GM19395 (cell line): ENCODE measurements around the gene TMED5.
"Not testable (repeated sequence)": the region's sequence is repeated elsewhere in the genome, so short reads cannot be mapped to it uniquely, and the experiment has no call there.

Experiments used
- ATAC-seq: cut with Tn5 transposase; IDR thresholded peaks from one replicate; pipeline ENCODE4 v1.9.1; 2021; ENCODE audit warnings: mild to moderate bottlenecking, moderate library complexity; ENCODE audit not compliant: unreplicated experiment

TMED5 gene

DNA sequence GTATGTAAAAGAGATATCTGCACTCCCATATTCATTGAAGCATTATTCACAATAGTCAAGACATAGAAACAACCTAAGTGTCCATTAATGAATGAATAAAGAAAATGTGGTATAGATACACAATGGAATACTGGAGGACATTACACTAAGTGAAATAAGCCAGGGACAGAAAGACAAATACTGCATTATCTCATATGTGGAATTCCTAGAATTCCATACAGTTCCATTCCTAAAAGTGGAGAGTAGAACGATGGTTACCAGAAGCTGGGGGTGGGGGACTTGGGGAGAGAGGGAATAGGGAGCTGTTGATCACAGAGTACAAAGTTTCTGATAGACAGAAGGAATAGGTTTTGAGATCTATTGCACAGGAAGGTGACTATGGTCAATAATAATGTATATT is 7.4 kb downstream of the TMED5 start:
- ATAC-seq = no peak

DNA sequence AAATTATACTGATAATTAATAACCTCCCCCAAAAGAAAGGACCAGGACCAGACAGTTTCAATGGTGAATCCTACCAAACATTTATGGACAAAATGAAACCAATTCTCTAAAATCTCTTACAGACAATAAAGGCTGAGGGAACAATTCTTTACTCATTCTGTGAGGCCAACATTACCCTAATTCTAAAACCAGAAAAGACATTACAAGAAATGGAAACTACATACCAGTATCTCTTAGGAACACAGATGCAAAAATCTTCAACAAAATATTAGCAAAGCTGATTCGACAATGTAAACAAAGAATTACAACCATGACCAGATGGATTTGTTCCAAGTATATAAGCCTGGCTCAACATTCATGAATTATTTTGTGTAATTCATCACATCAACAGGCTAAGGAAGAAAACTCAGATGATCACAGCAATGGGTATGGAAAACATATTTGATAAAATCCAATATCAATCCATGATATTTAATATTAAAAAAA is 8.6 kb downstream of the TMED5 start:
- no peak for ATAC-seq

DNA sequence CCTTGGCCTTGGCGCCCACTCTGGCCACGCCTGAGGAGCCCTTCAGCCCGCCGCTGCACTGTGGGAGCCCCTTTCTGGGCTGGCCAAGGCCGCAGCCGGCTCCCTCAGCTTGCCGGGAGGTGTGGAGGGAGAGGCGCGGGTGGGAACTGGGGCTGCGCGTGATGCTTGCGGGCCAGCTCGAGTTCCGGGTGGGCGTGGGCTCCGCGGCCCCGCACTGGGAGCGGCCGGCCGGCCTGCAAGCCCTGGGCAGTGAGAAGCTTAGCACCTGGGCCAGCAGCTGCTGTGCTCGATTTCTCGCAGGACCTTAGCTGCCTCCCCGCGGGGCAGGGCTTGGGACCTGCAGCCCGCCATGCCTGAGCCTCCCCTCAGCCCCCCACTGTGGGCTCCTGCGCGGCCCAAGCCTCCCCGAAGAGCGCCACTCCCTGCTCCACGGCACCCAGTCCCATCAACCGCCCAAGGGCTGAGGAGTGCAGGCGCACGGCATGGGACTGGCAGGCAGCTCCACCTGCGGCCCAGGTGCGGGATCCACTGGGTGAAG is 10.0 kb downstream of the TMED5 start:
- ATAC-seq = not testable (repeated sequence)

DNA sequence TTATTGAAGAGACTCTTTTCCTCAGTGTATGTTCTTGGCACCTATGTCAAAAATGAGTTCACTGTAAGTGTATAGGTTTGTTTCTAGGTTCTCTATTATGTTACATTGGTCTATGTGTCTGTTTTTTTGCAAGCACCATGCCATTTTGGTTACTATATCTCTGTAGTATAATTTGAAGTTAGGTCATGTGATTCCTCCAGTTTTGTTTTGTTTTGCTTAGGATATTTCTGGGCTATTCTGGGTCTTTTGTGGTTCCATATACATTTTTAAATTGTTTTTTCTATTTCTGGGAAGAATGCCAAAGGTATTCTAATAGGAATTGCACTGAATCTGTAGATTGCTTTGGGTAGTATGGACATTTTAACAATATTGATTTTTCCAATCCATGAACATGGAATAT is 13.2 kb downstream of the TMED5 start:
- no peak for ATAC-seq

DNA sequence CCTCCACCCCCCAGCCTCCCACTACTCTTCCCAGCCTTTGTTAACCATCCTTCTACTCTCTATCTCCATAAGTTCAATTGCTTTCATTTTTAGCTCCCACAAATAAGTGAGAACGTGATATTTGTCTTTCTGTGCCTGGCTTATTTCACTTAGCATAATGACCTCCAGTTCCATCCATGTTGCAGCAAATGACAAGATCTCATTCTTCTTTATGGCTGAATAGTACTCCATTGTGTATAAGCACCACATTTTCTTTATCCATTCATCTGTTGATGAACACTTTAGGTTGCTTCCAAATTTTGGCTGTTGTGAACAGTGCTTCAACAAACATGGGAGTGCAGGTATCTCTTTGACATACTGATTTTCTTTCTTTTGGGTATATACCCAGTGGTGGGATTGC is 14.3 kb downstream of the TMED5 start:
- not testable (repeated sequence) for ATAC-seq

DNA sequence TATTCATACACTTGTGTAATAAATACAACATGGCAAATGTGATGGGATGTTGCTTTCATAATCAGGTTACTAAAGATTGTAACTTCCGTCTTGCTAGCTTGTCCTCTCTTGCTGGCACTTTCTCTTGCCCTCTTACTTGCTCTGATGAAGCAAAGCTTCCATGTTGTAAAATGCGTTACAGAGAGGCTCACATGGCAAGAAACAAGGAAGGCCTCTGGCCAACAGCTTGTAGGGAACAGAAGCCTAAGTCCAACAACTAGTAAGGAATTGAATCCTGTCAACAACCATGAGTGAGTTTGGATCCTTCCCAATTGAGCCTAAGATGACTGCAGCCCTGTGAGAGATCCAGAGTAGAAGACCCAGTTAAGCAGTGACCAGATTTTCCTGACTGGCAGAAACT is 15.4 kb downstream of the TMED5 start:
- ATAC-seq = no peak

DNA sequence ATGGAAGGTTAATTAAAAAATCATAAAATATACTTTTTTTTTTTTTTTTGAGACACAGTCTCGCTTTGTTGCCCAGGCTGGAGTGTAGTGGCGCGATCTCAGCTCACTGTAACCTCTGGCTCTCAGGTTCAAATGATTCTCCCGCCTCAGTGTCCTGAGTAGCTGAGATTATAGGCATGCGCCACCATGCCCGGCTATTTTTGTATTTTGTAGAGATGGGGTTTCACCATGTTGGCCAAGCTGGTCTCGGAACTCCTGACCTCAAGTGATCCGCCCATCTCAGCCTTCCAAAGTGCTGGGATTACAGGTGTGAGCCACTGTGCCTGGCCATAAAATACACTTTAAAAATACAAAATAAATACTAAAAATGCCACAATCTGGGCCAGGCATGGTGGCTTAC is 16.9 kb downstream of the TMED5 start:
- not testable (repeated sequence) for ATAC-seq

DNA sequence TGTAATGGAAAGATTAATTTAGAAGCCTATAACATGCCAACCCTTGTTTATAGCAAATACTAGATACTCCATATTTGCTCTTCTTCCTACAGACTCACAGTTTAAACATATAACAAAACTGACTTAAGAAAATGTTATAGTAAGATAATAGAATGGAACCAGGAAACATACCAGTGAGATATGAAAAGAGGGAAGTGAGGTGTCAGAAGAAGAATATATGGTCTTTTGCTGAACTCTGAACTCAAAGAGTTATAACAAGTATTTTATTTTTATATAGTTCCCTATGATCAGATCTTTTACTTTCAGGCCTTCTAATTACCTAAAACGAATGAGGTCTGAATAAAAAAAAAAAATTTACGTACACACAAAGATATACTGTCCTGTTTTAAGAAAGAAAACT is 20.9 kb downstream of the TMED5 start:
- ATAC-seq = no peak

DNA sequence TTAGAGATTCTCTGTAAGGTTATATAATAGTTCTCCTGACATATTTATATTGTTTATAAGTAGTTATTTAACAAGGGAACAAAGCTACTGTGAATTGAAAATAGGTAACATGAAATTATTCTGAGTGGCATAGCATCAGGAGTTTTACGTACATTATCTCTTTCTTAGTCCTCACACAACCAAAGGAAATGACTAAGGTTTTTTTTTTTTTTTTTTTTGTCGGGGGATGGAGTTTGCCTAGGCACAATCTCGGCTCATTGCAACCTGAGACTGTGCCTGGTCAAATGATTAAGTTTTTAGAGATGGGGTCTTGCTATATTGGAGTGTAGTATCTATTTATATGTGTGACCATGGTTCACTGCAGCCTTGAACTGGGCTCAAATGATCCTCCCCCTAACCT is 24.9 kb downstream of the TMED5 start:
- ATAC-seq = no peak

DNA sequence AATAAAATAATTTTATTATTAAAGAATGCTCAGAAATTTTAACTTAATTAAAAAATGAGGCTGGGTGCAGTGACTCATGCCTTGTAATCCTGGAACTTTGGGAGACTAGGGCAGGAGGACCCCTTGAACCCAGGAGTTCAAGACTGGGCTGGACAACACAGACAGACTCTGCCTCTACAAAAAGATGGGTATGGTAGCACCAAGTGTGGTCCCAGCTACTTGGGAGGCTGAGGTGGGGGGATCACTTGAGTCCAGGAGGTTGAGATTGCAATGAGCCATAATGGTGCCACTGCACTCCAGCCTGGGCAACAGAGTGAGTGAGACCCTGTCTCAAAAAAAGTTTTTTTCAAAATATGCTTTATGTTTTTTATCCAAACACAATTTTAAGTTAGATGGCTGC is 25.3 kb downstream of the TMED5 start:
- ATAC-seq = no peak

DNA sequence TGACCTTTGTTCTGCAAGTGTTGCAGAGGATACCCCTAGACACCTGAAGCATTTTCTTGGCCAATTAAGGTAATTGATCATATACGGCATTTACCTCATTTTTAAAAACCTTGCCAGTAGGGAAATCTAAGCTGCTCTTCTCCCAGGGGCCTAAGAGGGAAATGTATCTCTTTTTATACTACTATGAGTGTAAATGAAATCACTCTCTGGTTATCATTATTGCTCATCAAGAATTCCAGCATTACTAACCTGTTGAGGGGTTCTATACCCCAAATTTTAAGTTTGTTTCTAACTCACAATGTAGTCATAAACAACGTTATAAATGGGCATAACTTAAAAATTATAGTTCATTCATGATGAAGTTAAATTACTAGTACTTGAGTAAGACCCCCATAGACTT is 27.4 kb downstream of the TMED5 start:
- ATAC-seq = no peak

DNA sequence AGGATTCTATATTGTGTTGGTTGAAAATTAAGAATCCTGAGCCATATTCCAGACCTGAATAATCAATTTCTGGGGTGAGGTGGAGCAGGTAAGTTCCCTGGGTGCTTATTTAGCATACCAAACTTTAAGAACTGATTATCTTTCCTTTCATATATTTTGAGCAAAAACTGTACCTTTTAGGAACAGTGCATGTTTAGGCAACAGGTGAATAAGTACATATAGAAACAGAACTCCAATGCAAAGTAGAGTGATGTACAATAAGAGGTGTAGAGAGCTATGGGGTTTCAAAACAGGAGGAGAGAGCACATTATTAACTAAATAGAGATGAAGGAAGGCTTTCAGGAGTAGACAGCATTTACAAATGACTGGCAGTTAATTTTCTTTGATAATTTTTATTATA is 28.7 kb downstream of the TMED5 start:
- no peak for ATAC-seq

DNA sequence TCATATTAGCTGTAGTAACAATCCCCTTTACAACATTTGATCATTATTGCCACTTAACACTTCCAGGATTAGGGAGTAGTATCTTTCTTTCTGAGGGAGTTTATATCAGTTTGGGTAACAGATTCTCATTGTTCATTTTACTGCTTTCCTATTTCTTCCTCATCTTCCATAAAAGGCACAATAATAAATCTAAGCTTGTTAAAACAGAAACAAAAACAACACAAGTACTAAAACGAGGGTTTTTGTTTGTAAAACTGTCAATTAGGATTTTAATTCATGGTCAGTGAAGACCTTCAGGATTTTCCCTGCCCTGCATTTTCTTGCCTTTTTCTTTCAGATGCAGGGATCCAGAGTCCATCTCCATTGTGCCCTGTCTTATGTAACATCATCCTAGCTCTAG is 29.5 kb downstream of the TMED5 start:
- no peak for ATAC-seq

DNA sequence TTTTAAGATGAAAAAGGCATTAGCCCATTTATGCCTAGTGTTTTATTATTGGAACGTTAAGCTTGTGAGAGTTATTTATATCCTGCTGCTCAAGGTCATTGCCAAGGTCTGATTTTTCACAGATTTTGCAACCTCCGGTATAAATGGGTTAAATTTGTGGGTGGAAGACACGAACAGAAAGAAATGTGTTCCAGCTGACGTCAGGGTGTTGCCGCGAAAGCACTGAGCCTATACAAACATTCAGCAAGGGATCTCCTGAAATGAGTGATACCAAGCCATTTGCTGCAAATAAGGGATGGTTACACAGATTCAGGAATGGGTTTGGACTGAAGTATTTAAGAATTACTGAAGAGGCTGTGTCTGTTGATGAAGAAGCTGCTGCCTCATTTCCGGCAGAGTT is 32.2 kb downstream of the TMED5 start:
- ATAC-seq = no peak

DNA sequence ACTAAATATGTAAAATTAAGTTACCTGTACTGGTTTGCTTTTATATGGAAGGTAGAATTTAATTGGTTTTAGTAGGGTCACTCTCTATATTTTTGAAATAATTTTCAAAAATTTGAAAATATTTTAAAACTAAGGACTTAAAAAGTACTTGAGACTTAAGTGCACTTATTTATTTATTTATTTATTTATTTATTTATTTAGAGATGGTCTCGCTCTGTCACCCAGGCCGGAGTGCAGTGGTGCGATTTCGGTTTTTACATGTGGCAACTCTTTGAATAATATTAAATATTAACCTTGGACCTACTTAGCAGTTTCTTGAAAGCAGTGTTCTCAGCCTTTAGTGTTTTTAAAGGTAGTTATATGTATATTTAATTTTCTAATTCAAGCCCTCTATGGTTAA is 36.4 kb downstream of the TMED5 start:
- no peak for ATAC-seq

DNA sequence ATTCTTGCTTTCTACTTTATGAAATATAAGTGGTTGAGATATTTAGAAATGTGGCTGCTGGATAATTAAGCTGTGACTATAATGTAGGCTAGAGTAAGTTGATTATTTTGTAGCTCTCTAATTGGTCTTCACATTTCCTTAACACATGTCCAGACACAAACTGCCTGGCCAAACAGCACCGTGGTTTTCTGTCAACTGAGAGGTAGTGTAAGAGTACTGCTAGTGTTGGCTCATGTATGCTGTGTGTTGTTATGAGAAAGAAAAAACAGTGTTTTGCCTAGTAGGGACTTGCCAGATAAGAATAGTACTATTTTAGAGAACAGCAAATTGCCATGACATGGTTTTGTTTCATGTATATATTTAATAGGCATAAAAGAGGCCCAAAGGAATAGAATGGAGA is 37.1 kb downstream of the TMED5 start:
- ATAC-seq = no peak

DNA sequence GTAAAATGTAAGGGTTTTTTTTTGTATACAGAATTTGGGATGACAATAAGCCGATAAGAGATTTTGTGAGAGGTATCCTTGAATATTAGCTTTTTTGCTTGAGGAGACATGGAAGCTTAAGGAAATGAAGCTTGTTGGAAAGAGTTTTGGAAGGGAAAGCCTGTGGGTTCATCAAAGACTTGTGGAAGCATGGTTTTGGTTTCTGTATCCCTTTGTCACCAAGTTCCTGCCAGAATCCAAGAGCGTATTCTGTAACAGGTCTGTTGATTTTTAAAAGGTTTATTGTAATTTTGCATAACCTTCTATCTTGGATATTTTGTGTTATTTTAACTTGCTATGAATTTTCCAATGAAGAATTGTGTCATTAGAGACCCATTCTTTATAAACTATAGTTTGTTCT is 38.1 kb downstream of the TMED5 start:
- ATAC-seq = no peak

DNA sequence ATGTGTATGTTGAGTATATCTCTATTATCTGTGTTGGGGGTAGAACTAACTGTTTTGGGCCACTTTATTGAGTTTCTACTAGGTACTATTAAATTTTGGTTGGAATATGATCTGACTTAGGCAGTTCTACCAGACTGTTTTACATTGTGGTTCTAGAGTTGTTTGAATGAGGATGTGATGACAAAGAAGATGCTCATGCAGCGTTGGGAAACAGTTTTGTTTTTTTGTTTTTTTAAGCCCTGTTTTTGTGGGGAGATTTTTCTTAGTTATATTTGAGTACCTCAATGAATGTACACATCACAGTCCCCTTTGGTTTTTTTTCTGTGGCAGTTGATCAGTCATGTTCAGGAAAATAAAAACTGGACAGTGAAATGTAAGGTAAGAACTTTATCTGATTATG is 40.1 kb downstream of the TMED5 start:
- ATAC-seq = no peak

DNA sequence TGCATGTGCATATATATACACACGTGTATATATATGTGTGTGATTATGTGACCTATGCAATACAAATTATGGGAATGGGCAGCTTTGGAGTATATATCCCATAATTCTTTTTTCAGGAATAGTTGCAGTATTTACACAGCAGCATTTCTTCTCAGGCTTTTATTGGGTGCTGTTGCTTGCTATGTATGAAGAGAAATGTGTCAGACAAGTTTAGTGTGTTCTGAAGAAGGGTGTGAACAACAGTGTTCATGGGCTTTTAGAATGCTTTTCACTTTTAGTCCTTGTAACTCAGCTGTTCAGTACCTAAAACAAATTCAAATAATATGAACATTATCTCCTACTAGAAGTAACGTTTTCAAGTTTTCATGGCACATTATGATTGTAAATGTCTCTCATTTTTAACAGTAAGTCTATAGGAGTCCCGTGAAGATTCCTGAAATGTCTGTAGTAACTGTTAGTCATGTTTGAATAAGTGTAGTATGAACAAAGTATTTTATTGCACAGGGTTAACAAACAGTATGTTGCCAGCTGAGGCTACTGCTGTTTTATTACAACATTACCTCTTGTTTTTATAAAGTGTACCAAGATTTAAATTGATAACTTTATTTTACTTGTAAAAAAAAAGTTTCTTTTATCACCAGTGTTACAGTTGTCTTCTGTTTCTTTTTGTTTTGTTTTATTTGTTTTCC is 42.5 kb downstream of the TMED5 start:
- no peak for ATAC-seq

DNA sequence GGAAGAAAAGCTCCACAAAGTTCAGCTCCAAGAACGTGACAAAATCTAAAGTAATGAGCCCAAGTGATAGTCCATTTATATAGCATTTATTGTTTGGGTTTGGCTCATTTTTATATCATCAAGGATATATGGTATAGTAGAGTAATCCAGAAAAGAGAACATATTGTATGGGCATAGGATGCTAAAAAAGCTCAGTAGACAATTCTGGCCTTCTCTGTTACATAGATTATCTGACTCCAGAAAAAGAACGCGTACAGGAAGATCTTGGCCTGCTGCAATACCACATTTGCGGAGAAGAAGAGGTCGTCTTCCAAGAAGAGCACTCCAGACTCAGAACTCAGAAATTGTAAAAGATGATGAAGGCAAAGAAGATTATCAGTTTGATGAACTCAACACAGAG is 43.8 kb downstream of the TMED5 start:
- ATAC-seq = no peak

DNA sequence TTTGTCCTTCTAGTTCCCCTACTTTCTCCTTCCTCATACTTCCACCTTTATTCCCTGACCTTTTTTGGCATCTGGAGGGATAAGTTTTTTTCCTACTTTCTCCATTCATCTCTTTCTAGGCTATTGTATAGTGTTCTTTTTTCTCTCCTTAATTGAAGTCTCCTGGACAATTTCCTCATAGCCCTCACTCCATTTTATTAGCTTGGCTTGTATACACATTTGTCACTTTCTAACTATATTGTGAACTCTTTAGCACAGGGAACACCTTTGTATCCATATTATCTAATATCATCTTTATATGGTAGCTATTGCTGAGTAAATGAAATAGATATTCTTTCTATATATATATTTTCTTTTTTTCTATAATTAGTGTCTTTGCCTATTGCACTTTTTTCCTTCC is 47.6 kb downstream of the TMED5 start:
- no peak for ATAC-seq

DNA sequence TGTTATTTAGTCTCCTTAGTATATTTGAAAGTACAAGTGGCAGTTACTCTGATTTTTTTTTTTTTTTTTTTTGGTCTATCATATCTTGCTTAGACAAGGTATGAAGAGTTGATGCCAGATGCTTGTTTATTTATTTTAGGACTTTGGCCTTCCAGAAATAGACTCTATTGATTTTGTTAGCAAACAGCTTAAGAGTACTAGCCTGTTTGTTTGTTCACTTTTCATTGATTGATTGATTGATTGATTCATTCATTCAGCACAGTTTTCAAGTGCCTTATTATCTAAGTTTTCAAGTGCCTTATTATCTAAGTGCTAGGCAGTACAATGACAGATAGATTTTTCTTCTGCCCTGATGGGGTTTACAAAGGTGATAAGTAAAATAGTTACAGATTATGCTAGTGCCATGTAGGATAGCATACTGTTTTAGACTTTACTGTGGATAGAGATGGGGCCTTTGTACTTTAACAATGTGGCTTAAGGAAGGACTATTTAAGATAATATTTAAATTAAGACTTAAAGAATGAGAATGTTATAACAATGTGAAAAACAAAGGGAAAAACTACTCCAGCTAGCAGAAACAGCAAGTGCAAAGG is 50.6 kb downstream of the TMED5 start:
- ATAC-seq = no peak
